HG02759 (cell line): ENCODE data around the gene FBXW4.

Experiments
- ATAC-seq: cut with Tn5 transposase; IDR thresholded peaks from one replicate; pipeline ENCODE4 v1.9.1; 2021; ENCODE audit warnings: mild to moderate bottlenecking, moderate library complexity; ENCODE audit not compliant: unreplicated experiment

FBXW4 gene

DNA sequence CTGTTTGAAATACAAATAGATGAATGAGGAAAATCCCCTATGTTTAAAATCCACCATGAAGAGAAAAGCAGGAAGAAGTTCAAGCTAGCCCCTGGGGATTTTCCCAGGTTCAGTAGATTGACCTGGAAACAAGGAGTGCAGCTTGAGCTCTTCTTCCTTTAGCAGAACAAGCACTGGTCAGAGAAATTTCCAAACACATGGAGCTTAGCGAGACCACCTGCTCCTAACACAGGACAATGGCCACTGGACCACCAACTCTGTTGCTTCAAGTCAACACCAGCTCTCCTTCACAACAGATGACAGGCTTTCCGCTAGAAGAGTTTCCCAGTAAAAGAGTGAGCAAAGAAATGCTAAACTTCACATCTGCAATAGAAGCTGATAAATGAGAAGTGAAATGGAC lies 9.4 kb upstream of the FBXW4 start:
- no peak for ATAC-seq

DNA sequence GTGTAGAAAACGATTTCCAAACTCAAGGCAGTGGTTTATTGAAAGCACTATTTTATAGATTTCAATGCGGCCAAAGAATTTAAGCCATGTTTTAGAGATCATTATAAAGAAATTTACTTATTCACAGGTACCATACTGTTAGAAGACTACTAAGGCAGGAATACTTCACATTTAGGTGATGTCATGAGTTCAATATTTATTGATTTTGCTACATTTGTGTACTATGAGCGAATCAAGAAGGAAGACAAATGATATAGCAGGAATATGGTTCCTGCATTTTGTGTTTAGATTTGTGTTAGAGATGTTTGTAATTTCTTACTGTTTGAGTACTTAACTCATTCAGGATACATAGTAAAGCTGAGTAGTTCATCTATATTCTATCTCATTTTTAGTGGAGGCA lies 1.7 kb upstream of the FBXW4 start:
- no peak for ATAC-seq

DNA sequence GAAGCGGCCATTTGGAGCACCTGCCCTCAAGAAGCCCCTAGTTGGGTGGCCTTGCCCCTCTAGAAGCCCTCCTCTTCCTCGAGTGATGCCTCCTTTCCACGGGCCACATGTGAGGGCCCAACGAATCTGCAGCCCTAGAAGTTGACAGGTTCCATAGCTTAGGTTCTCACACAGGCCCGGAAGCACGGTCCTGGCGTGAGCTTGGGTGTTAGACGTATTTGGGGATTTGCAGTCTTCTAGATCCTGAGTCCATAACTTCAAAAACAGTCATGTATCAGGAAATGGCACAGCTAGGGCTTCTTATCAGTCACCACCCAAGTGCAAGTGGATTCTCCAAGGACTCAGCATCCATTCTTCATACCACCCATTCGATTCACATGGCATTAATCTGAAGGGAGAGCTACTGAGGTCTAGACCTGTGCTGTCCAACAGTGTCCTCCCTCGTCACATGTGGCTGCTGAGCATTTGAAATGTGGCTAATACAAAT lies 477 bp upstream of the FBXW4 start:
- ATAC-seq: no peak

DNA sequence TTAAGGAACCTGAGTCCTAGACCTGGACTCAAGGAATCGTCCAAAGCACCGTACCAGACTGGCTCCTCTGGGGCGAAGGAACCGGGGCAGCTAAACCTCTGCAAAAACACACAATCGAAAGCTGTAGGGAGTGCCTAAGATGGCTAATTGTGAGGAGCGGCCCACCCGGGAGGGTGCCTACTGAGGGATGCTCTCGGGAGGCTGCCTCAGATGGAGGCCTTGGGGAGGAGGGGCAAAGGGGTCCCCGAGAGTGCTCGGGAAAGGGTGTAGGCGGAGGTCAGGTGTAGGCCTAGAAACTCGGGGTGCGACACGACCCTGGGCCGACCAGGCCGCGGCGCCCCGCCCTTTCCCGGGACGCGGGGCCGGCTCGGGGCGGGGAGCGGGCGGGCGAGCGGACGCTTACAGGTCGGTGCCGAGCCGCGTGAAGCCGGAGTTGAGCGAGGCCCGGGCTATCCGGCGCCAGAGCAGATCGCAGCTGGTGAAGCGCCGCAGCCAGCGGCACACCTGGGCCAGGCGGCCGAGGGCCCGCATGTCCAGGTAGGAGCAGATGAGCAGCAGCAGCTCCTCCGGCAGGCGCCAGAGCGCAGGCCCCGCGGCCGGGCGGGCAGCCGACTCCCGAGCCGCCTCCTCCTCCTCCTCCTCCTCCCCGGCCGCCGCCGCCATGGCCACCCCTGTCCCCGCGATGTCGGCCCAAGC lies 844 bp downstream of the FBXW4 start:
- ATAC-seq: peak; percentile 68

DNA sequence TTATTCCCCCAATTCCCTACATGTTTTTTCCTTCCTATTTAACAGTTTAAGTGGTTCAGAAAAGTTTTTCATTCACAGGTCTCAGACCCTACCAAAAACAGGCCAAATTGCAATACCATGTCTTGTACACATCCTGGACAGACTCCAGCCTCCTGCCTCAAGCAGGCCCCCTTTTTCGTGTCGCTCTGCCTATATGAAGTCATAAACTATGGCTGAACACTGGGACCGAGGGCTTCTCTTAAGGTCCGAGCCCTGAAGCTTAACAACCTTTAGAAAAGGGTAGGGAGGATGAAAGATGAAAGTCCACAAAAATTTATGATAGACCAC lies 1.4 kb downstream of the FBXW4 start:
- peak; percentile 14 for ATAC-seq

DNA sequence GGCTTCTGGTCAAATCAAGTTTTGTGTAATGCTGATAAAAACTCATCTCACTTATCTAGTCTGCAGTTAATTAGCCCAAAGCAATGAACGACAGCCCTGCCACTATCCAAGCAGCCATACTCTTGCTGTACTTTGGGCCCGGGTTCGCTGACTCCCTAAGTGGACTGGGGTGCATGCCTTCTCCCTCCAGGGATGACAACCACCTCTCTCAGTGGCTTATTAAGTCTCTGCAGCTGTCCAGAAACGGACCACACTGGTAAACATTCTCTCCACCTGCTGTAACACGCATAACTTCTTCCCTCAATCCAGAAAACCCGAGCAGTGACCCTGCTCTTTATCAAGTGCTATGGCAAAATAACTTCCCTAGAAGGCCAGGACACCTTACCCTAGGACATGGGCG lies 3.9 kb downstream of the FBXW4 start:
- no peak for ATAC-seq

DNA sequence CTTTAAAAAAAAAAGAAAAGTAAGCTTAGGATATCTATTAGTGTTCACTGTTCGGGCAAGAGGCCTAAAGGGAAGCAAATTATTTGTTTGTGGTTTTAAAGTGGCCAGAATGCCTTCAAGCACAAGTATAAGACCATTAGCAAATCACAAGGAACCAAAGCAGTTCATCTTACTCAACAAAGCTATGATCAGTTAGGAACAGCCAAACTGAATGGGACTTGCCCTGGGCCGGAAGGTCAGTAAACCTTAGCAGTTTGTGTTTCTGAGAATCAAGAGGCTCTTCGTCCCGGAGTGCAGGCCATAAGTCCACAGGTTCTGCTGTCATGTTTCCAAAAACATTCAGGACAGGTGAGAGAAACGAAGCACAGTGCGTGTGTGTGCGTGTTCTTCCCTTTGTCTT lies 4.5 kb downstream of the FBXW4 start:
- no peak for ATAC-seq

DNA sequence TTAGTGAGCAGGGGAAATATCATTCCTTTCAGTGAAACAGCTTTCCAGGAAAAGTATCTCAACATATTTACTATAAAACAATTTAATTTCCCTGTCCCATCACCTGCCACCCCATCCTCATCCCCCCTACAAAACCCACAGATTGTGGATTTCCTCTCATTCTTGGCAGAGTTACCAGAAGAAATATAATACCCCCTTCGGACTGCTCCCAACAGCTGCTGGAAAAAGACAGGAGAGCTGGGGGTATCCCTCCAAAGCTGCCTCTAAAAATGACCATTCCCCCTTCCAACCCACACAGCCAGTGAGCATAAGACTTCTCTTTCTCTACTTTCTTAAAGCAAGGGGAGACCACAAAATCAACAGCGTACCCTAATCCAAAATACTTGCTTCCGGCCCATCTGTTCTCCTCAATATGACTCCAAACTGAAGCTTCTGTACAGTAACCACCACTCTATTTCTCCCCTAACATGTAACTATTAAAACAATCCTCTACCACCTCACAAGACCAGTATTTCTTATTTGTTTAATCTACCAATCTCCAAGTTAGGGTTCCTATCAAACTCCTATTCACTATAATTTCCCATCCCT lies 7.8 kb downstream of the FBXW4 start:
- ATAC-seq: no peak

DNA sequence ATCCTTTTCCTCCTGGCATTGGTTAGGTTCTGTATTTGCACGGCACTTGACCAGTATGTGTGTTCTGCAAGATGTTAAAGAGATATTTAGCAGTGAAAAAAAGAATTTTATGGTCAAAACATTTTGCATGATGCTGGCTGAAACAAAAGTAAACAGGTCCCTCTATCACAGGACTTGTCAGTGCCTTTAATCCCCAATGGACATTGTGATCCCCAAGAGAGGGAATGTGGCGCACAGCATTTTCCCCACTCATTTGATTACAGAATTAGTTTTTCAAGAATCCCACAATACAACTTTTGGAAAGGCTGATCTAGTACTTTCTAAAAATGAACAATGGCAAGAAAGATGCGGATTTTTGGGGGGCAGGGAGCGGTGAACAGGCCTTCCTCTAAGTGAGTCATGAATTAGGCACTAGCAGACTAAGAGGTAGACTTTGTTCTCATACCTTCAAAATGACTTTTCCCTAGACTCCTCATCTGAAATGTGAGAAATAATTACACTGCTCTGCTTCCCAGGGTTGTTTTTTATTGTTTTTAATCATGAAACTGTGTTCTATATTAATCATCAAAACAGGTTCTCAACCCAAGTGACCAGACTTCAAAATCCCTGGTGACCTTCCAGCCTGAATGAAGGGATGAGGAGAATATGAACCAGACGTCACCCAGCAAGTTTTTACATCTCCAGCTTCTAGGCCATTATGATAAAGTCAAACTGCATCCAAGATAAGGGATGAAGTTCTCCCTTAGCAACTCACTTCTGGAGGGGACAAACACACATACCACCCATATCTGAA lies 8.6 kb downstream of the FBXW4 start:
- no peak for ATAC-seq

DNA sequence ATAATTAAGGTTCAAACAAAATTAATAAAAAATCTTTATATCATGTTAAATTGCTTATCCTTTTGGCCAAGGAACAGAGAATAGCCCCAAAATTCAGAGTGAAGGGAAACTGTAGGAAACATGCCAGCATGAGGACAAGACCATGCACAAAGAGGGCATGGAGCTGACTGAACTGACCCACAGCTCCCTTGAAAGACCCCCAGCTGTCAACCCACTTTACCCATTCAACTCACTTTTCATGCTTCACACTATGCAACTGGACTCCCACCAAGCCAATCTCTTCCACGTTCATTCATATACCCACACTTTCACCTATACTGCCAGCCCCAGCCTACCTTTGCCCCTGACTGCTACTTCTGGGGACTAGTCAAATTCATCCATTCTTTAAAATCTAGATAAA lies 10.2 kb downstream of the FBXW4 start:
- ATAC-seq: no peak

DNA sequence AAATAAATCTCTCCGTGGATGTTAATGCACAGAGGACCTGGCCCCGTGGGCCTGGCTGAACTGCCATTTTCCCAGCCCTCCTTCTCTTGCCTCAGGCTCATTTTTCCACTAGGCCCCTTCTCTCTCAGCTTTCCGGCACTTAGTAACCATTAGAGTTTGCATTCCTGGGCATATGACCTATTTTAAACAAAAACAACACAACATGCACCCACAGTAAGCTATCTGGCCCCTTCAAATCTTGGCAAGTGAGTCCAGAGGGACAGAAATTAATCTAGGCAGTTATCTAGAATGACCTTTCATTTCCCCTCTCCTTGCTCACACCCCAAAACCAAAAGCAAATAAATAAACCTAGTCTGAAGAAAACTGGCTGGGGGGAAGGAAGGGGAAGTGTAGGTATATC lies 11.7 kb downstream of the FBXW4 start:
- no peak for ATAC-seq

DNA sequence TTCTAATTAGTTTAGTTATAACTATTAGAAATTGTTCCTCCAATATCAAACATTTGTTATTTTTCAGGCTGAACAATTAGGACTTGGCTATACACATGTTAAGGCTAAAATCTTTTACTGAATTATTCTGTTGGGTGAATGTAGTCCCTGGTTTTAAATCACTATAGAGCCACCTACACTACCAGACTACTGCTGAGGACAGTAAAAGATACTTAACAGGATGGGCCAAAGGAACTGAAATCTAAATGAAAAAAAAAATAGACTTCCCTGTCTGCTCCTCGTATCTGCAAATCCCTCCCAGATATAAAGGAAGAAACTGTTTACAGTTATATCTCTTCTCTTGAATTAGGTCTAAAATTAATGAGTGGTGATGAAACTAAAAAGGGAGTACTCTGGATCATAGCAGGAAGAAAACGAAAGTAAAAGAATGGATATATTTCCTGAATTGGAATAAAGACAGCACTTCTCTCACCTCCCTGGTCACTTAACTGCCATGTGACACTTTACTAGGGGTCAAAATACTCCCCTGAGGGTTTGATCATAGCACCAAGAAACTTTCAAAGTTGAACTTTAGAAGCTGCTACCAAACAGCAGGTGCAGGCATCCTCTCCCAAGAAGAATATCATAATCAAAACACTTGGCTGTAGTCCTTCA lies 12.7 kb downstream of the FBXW4 start:
- ATAC-seq: no peak

DNA sequence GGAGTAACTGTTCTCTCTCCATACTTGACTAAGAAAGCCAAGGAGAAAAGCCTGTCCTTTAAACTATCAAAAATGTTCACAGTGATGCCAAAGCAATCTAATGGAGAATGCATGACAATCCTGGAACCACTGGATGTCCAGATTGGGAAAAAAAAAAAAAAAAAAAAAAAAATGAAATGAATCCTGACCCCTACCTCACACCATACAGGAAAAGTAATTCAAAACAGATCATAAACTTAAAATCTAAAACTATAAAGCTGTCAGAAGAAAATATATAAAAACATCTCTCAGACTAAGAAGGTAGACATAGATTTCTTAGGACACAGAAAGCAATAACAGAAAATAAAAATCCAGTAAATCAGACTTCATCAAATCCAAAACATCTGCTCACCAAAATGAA lies 18.4 kb downstream of the FBXW4 start:
- no peak for ATAC-seq

DNA sequence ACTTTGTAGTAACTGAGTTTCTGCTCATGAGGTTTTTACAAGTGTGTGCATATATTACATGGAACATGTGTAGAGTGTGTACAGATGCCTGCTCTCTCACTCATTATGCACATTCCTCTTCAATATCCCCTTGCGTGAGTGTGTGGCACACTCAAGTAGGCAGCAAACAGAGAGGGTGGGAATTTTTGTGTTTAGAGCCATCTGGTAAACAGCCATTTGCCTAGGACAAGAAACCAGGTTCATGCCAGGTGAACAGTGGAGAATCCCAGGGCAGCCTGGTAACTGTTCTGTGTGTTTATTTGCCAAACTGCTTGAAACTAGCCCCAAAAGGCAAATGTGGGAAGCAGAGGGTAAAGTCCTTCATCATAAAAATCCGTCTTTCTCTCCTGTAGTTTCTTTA lies 19.9 kb downstream of the FBXW4 start:
- no peak for ATAC-seq

DNA sequence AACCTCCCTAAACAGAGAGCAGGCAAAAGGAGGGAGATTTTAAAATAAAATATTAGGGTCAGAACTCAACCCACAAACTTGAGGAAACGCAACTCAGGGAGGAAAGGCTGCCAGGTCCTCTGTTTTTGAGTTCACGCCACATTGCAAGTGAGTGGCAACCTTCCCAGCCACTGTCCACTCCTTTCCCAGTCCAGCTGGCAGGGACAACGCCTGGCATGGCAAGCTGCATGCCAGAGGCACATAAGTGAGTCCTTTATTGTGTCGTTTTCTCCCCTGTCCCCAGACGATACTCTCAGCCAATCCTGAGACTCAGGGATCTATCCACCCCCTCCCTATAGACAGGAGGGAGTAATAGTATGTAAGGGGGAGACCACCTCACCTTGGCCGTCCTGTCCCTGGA lies 22.4 kb downstream of the FBXW4 start:
- no peak for ATAC-seq

DNA sequence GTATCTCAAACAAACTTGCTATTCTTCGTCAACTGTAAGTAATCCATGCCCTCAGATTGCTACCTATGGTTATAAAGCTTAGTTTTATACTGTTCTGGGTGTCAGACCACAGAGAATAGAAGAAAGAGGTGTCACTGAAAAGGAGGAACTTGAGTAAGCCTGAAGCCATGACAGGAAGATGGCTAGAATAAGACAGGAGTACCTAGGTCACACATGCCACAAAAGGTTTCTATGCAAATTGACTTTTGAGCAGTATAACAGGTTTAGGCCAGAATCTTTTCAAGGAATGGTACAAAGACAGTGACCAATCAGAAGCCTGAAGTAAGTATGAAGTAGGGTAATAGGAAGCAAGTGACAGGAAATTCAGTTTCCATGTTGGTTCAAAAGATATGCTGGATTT lies 23.5 kb downstream of the FBXW4 start:
- peak; percentile 48 for ATAC-seq

DNA sequence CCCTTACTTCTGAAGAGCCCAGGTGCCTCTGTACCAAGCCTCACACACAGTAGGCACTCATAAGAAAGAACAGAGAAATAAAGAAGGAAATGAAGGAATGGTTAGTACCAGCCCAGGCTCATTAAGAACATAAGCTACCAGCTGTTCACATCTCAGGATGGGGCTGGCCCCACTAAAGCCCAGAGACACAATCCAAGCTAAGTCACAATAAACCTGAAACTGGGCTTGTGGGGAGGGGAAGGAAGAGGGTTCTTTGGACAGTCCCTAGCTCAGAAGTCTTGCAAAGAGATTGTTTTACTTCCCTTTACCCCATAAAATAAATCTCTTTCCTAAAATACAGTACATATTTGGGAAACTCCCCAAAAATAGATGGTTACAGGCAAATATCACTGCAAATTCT lies 24.3 kb downstream of the FBXW4 start:
- peak; percentile 45 for ATAC-seq

DNA sequence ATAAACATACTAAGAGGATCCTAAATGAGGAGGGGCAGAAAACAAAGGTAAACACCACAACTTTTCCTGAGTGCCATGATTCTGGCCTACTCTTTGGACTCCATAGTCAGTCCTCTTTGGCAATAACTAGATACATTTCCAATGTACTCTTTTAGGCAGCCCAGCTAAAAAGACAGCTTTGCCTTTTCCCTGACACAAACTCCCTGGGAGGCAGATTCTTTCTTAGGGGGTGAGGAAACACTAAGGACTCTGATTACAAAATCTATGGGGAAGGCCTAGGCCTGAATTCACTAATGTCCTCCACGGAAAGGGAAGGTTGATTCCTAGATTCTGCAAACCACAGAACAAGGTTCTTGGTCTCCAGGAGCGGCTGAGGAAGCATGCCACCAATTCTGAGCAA lies 25.8 kb downstream of the FBXW4 start:
- no peak for ATAC-seq

DNA sequence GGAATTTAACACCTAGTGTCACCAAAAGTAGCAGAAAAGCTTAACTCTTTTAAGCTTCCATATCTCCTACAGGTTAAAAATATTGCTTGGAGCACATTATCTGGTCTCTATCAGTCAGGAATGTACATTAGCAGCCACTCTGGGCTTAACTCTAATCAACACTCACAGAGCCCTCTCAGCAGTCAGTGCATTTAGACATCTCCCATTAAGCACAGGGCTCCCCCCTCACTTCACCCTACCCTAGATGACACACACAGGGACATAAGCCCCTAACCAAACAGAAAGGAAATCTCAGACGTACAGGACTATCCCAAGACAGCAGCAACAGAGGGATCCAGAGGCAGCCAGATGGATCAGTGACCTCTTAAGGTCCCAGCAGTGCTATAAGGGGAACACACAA lies 26.4 kb downstream of the FBXW4 start:
- ATAC-seq: no peak

DNA sequence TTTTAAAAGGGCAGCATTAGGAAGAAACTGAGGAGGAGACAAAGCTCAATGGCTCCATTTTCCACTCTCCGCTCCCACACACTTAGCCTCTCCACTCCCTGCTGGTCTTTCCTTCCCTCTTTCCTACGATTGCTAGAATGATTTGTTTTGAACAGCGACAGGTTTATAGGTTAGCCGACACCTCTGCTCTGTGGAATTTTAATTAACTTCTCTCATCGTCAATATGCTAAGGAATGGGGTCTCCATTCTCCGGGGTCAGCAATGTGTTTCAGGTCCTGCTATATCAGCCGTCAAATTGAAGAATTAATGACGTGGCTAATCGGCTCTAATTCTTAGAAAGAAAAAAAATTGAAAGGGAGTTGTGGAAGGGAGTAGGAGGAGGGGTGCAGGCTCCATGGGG lies 28.9 kb downstream of the FBXW4 start:
- no peak for ATAC-seq

DNA sequence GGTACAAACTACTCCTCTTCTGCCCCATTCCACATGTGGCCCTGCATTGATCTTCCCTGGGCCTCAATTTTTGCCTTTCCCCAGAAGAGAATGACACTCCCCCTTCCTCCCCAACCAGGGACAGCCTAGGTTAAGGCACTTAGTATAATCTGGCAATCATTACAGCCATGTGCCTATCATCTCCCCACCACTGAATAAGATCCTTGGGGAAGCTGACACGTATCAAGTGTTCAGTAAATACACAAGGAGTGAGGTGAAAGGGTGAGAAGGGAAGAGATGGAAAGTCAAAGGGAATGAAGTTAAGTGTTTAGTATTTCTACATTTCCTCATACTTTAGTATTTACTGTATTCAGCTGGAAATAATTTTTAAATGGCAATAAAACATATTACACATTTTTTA lies 31.9 kb downstream of the FBXW4 start:
- ATAC-seq: no peak

DNA sequence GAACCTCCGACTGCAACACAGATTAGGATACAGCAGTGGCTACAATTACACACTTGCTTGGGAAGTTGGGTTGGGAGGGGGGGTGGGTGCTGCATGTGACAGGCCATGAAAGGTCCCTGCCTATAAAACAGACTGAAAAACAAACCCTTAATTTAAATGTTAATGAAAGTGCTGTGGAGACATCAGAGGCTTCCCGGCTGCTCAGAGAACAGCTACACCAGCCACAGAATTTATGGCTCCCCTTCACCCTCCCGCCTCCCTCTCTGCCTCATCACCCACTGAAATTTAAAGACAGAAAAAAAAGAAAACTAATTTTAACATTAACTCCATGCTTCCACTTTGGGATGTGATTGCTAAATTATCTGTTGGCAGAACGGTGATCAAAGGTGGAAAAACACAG lies 34.7 kb downstream of the FBXW4 start:
- no peak for ATAC-seq
